ENCODE measurements around the gene URI1.

URI1 gene

GRCh38 chr19:30059741-30060457, 117.9 kb downstream of the URI1 start:
- no peak for DNase-seq (ENCODE audit: low read depth)

- DNase-seq (ENCODE audit: low read depth) = no peak
Measured at GRCh38 chr19:30060531-30061222, 118.6 kb downstream of the URI1 start.

GRCh38 chr19:30061223-30062064, 119.4 kb downstream of the URI1 start:
- DNase-seq (ENCODE audit: low read depth) = no peak

- no peak for DNase-seq (ENCODE audit: low read depth)
Measured at GRCh38 chr19:30062065-30062906, 120.2 kb downstream of the URI1 start.

- no peak for DNase-seq (ENCODE audit: low read depth)
Measured at GRCh38 chr19:30062907-30063649, 121.0 kb downstream of the URI1 start.

GRCh38 chr19:30063650-30064347, 121.8 kb downstream of the URI1 start:
- DNase-seq (ENCODE audit: low read depth) = no peak

GRCh38 chr19:30064348-30064699, 122.3 kb downstream of the URI1 start:
- DNase-seq (ENCODE audit: low read depth) = no peak

- no peak for DNase-seq (ENCODE audit: low read depth)
Measured at GRCh38 chr19:30064771-30065494, 122.9 kb downstream of the URI1 start.

- no peak for DNase-seq (ENCODE audit: low read depth)
Measured at GRCh38 chr19:30065680-30066606, 123.9 kb downstream of the URI1 start.
